Measurements from ENCODE around the gene GAGE12H.
"Not testable (repeated sequence)": the region's sequence is repeated elsewhere in the genome, so short reads cannot be mapped to it uniquely, and the experiment has no call there.

DNA sequence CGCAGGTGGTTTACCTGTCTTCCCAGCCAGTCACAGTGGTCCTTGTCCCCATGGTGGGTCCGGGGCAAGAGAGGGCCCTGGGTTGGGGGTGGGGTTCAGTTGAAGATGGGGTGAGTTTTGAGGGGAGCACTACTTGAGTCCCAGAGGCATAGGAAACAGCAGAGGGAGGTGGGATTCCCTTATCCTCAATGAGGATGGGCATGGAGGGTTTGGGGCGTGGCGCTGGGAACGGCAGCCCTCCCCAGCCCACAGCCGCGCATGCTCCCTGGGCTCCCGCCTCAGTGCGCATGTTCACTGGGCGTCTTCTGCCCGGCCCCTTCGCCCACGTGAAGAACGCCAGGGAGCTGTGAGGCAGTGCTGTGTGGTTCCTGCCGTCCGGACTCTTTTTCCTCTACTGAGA lies 19.0 kb downstream of the GAGE12H start, which contains the start of gene GAGE1:
- TF ChIP-seq POLR2A (IDR thresholded peaks at IDR 0.05; ENCODE audit: extremely low read depth, insufficient read length), result not testable (repeated sequence)
- TF ChIP-seq, protein P1, sequence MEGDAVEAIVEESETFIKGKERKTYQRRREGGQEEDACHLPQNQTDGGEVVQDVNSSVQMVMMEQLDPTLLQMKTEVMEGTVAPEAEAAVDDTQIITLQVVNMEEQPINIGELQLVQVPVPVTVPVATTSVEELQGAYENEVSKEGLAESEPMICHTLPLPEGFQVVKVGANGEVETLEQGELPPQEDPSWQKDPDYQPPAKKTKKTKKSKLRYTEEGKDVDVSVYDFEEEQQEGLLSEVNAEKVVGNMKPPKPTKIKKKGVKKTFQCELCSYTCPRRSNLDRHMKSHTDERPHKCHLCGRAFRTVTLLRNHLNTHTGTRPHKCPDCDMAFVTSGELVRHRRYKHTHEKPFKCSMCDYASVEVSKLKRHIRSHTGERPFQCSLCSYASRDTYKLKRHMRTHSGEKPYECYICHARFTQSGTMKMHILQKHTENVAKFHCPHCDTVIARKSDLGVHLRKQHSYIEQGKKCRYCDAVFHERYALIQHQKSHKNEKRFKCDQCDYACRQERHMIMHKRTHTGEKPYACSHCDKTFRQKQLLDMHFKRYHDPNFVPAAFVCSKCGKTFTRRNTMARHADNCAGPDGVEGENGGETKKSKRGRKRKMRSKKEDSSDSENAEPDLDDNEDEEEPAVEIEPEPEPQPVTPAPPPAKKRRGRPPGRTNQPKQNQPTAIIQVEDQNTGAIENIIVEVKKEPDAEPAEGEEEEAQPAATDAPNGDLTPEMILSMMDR (IDR thresholded peaks at IDR 0.05; ENCODE audit: low read depth, low read length), result not testable (repeated sequence)

Data from NB4 (cell line).